ENCODE results near the gene AXIN1.
A peak's percentile ranks its signal among the peaks of the same experiment; 100 is the strongest.

Gene AXIN1

DNA sequence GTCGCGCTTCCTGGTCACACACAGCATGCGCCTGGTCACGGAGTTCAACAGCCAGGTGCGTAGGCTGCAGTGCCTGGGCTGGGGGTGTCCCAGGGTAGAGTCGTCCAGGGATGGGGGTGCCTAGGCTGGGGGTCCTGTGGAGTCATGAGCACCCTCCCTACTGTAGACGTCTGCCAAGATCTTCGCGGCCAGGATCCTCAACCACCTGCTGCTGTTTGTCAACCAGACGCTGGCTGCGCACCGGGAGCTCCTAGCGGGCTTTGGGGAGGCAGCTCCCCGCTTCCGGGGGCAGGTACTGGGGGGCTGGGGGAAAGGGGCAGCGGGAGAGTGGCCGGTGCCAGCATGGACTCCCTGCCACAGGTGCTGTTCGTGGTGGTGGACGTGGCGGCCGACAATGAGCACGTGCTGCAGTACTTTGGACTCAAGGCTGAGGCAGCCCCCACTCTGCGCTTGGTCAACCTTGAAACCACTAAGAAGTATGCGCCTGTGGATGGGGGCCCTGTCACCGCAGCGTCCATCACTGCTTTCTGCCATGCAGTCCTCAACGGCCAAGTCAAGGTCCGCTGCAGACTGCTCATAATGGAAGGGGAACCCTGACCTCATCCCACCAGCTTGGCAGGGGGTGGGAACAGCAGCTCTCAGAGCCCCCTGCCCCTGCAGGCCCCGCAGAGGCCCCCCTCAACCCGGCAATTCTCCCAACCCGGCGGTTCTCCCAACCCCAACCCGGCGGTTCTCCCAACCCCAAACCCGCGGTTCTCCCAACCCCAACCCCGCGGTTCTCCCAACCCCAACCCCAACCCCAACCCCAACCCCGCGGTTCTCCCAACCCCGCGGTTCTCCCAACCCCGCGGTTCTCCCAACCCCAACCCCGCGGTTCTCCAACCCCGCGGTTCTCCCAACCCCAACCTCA lies 67.1 kb downstream of the AXIN1 start:
- no peak for DNase-seq

DNA sequence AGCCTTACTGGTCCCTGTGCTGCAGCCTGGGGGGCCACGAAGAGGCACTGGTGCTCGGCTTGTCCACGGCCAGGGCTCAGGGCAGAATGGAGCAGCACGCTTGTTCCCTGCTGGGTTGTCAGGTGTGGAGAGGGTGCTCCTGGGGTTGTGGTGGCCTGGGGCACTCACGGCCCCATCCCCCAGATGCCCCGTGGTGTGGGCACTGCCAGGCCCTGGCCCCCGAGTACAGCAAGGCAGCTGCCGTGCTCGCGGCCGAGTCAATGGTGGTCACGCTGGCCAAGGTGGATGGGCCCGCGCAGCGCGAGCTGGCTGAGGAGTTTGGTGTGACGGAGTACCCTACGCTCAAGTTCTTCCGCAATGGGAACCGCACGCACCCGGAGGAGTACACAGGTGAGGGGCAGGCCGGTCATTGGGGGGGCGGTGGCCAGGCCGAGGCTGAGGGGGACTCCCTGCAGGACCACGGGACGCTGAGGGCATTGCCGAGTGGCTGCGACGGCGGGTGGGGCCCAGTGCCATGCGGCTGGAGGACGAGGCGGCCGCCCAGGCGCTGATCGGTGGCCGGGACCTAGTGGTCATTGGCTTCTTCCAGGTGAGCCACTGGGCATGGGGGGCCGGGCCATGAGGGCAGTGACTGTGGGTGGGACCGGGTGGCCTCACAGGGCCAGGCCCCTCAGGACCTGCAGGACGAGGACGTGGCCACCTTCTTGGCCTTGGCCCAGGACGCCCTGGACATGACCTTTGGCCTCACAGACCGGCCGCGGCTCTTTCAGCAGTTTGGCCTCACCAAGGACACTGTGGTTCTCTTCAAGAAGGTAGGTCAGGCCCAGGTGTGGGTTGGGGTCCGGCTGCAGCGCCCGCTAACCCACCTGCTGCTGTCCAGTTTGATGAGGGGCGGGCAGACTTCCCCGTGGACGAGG lies 68.1 kb downstream of the AXIN1 start:
- no peak for DNase-seq

DNA sequence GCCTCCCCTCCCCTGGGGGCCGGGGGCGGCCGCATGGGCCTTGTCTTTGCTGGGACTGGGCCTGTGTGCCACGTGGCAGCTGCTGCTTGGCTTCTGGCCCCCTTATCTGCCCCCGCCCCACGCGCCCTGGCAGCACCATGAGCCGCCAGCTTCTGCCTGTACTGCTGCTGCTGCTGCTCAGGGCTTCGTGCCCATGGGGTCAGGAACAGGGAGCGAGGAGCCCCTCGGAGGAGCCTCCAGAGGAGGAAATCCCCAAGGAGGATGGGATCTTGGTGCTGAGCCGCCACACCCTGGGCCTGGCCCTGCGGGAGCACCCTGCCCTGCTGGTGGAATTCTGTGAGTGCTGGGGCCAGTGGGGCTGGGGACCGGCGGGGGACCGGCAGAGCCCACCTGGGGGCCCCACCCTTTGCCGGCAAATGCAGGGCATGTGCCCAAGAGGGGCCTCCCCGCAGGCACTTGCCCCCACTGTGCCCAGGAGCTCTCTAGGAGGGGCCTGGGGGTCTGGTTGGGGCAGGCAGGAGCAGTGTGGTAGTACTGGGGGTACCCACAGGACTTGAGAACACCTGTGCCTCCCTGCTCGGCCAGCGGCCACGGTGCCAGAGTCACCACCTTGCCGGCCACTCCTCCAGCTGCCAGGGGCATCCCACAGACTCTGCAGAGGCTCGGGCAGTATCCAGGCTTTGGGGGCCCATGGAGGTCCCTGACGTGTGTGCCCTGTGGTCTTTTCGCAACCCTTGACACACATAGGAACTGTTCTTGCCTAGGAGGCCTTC lies 69.3 kb downstream of the AXIN1 start, which contains the start of gene PDIA2:
Gene PDIA2, plus strand, starts transcription at position 132 of the 773 bp plus-strand sequence. Its CDS starts 6 bp downstream, at position 138.
- DNase-seq = peak in 13 of 58 donors; percentile 12 to 69 (median 33)

DNA sequence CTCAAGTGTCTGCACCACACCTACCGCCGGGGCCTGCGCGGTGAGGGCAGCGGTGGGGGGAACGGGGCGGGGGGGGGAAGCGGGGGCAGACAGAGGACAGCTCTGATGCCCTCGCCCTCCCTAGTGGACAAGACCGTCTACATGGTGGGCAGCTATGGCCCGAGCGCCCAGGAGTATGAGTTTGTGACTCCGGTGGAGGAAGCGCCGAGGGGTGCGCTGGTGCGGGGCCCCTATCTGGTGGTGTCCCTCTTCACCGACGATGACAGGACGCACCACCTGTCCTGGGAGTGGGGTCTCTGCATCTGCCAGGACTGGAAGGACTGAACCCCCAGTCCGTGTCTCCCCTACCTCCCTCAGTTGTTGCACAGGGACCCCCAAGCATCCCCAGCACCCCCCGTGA lies 70.0 kb downstream of the AXIN1 start:
- no peak for DNase-seq

DNA sequence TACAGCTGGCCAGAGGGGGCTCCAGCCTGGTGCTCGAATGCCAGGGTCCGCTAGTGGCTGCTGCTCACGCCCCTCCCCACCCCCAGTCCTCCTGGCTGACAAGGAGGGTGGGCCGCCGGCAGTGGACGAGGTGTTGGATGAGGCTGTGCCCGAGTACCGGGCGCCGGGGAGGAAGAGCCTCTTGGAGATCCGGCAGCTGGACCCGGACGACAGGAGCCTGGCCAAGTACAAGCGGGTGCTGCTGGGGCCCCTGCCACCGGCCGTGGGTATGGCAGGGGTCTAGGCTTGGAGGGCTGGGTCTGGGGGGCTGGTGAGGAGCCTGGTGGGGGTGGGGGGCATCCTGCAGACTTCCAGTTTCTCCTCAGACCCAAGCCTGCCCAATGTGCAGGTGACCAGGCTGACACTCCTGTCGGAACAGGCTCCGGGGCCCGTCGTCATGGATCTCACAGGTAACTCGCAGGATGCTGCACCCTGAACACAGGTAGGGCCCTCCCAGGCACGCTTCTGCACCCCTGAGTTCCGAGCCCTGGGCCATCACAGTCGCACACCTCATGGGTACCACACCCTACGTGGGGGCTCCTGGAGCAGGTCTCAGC lies 70.8 kb downstream of the AXIN1 start:
- DNase-seq = no peak

DNA sequence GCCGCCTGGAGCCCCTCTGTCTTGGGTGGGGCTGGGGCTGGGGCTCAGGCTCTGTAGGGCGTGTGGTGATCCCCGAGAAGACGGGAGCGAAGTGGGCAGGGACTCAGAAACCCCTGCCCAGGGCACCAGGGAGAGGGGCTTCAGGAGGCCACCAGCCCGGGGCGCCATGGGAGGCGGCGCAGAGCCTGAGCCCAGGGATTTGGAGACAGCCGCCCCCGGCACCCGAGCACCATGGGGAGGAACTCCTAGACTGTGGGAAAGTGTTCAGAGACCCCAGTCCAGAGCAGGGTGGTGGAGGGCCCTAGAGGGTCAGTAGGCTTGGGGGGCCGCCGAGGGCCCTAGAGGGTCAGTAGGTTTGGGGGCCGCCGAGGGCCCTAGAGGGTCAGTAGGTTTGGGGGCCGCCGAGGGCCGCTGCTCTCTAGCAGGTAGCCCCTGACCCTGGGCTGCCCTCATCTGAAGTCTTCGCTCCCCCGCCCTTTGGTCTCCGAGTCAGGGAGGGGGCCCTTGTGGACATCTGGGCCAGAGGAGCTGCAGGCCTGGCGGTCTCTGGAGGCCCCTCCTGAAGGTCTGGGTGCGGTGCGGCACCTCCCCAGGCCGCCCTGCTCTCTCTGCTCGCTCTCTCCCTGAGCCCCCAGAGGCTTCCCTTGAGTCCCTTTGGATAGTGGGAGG lies 71.4 kb downstream of the AXIN1 start:
- no peak for DNase-seq

DNA sequence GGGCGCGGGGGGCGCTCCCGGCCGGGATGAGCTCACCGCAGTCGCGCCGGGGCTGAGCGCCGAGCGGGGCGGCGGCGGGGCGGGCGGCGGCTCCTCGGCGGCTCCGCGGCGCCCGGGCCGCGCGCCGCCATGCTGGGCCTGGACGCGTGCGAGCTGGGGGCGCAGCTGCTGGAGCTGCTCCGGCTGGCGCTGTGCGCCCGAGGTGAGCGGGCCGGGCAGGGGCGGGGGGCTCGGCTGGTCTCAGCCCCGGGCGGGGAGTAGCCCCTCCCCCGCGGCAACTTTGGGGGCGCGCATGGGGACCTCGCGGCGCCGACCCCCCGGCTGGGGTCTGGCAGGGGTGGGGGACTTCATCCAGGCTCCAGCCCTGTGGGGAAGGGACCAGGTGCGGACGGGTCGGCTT lies 72.0 kb downstream of the AXIN1 start, which contains the start of gene ARHGDIG:
Gene ARHGDIG, plus strand, starts transcription at position 40 of the 400 bp plus-strand sequence. Its CDS starts 90 bp downstream, at position 130.
- DNase-seq = no peak

DNA sequence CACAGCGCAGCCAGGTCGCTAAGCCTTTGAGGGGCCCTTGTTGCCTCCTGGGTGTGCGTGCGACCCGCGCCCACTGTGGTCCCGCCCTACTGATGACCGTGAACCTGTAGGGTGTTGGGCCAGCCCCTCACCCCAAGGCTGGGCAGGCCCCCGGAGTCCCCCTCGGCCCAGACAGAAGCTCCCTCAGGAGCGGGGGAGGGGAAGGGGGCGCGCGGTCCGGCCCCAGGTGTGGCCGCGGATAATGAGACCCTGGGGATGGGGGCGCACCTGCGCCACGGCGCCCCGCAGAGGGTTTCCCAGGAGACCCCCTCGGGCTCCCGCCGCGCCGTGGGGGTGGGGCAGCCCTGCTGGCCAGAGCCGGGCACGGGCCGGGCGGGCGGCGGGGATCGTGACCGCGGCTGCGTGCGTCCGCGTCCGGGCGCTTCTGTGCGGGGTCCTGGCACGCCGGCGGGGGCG lies 72.5 kb downstream of the AXIN1 start:
- DNase-seq = no peak

DNA sequence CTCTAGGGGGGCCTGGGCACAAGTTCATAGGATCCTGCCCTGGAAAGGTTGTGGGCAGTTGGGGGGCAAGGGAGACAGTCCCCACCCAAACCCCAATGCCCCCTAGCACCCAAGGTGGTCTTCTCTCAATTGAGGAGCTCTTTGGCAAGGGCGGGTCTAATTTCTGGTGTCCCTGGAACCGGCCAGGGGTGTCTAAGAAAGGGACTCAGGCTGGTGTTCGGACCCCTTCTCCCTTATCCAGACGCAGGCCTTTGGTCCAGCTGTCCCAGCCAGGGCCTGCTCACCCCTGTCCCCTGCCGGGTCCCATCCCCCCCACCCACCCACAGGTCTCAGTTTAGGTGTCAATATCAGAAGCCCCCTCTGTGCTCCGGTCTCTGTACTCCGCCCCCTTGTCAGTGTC lies 73.0 kb downstream of the AXIN1 start:
- no peak for DNase-seq

DNA sequence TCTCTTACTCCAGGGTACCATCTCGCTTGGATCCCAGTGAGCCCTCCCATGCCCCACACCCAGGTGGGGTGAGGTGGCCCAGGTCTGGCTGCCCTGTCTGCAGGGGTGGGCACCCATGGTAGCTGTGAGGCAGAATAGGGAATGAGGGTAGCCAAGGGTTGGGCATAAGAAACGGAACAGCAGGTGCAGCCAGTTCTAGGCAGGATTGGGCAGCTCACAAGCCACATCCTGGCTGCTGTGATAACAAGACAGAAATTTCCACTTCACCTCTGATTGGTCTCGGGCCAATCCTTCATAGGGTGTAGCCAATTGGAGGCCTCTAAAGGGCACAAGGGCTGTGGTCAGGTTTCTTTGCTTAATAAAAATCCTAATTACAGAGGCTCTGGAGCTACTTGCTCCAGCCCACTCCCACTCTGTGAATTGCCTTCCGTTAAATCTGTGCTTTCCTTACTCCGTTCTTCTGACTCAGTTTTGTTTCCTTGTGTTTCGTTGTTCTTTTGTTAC lies 73.6 kb downstream of the AXIN1 start:
- DNase-seq = no peak

DNA sequence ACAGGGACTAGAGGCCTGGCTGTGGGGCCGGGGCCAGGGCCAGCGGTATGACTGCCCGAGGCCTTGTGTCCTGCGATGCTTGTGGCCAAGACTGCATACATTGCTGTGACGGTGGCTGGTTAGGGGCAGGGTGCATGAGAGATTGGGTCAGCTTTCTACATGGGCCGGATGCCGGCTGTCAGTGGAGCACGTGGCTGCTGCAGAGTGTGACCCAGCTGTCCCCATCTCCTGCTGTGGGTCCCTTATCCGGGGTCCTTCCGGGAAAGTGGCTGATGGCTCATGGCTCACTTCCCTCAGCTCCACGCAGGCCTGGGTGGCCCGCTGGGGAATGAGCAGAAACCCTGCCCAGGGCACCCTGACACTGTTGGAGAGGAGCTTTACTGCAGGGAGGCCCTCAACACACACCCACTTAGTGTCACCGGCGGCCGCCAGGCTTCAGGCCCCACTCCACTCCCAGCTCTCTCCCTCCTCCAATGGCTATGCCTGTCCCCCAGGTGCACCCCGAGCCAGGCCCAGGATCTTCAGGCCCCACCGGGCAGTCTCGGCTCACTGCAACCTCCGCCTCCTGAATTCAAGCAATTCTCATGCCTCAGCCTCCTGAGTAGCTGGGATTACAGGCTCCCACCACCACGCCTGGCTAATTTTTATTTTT lies 76.0 kb downstream of the AXIN1 start:
- DNase-seq = no peak

DNA sequence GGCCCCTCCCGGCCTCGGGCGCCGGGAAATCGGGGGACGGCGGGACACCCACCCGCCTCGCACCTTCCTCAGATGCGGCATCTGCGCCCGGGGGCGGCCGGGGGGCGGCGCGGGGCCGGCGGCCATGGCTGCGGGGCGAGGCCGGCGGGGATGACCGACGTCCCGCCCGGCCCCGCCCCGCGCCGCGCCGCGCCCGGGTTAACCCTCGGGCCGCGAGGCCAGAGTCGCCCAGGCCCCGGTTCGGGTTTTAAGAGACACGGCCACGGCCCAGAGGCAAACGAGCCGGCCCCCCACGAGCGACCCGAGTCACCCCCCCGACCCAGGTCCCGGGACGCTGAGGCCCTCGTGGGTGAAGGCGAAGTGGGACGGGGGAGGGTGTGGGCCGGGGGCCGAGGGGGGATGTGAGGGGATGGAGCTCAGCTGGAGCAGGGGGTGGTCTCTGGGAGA lies 76.7 kb downstream of the AXIN1 start, which contains the start of gene RGS11:
Gene RGS11, minus strand, starts transcription at position 159 of the 447 bp plus-strand sequence. Its CDS starts 33 bp downstream, at position 126.
- DNase-seq = no peak

DNA sequence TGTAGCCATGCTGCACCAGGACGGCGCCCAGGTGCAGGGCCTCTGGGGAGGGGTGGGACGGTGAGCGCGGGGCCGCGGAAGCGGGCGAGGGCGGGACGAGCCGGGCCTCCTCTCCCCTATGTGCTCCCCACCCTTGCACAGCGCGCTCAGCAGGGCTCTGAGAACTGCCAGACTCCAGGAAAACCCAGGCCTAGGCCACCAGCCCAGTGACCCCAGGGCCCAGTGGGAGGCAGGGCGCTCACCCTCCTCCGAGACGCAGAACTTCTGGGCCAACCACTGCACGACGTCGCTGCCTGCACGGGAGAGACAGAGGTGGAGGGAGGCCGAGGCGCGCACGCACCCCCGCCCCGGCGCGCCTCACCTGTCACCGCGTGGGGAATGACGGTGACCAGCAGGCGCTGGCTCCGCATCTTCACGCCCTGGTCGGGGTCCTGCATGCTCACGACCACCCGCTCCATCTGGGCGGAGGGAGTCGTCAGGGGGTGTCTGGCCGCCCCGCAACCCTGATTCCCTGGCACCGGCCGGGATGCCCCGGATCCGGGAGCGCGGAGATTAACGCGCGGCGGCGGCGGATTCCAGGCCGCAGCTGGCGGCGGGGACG lies 77.4 kb downstream of the AXIN1 start:
- DNase-seq = peak in 3 of 58 donors; percentile 20 to 46 (median 24)

DNA sequence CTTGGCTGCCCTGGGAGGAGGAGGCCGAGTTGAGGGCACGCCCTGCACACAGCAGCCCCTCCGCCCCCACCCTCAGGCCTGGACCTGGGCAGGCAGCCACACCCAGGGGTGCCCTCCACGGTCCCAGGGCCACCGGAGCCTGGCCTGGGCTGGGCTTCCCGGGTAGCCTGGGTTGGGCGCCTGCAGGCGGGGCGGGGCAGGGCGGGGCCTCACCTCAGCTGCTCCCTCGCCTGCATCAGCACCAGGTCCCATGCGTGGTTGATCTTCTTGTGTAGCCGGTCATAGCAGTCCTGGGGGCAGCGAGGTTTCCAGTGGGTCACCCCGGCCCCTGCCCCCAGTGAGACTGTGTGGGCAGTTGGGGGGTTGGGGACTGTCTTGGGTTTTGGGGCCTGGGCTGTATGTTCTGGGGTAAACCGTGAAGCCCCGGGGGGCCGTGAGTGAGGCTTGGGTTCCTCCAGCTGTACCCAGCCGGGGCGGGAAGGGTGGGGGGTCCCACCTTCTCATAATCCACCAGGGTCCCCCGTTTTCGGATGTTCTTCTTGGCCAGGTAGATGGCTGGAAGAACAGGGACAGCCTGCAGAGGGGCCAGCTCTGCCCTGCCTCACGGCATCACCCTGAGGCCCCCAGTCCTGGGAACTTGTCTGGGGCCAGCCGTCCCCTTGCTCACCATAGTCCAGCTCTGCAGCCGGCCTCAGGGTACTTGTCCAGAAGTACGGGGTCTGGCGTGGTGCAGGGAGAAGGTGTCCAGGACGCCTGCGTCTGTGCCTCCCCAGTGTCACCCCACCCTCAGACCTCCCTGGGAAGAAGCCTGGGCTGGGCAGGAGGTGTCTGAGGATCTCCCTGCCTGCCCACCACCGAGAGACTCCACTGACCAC lies 78.7 kb downstream of the AXIN1 start:
- no peak for DNase-seq

DNA sequence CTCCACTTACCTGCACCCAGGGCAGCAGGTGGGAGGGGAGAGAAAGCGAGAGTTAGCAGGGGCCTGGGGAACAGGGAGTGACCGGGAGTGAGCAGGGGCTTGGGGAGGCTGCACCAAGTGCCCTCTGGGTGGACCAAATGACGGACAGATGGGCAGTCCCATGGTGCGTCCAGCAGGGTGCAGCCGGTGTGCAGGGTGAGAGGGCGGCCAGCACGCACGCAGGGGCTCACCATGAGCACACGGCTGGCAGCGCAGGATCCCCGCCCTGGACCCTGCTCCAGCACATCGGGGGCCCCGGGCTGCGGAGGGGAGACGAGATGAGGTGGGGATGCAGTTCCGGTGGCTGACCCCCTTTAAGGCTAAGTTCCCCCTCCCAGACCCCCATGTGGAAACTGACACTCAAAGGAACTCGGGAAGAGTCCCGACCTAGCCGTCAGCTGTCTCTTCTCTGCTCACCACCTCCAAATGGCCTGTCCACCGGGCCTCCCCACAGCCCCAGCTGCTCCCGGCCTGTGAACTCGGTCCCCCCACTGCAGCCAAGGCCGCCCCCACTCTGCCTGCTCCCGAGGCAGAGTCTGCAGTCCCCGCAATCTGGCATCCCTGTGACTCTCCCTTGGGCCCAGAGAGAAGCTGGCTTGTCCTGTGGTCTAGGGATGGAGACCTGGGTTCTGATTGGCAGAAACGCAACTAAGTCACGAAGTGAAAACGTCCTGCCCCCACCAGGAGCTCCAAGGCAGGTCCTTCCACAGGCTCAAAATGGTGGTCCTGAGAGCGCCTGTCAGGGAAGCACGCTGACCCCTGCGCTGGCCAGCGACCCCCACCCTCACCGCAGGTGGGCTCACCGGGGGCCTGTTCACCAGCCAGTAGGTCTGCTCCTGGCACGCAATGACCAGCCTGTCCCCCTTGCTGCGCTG lies 79.6 kb downstream of the AXIN1 start:
- no peak for DNase-seq
